ENCODE data around the gene SMLR1.

SMLR1 gene

GRCh38 chr6:130873746-130874145 is 46.5 kb downstream of the SMLR1 start:
- no peak for DNase-seq (ENCODE audit: extremely low spot score)
- CTCF ChIA-PET, result interaction anchor here (0.6 kb wide), 2 partner anchors 775 to 828 kb away, joined by 3 read pairs; no protein-coding TSS in a partner anchor
- TF ChIP-seq SUZ12 (IDR thresholded peaks at IDR 0.05) (no peak), NFRKB (IDR thresholded peaks at IDR 0.05) (no peak), LEF1 (IDR thresholded peaks at IDR 0.05; ENCODE audit: borderline replicate concordance) (no peak), ARNT (IDR thresholded peaks at IDR 0.05) (no peak), L3MBTL2 (conservative IDR thresholded peaks at IDR 0.05) (no peak), TARDBP (IDR thresholded peaks at IDR 0.05) (no peak), FOXM1 (IDR thresholded peaks at IDR 0.05; ENCODE audit: borderline replicate concordance) (no peak), HDGF (IDR thresholded peaks at IDR 0.05; ENCODE audit: borderline replicate concordance) (no peak), CTBP1 (IDR thresholded peaks at IDR 0.05; ENCODE audit: borderline replicate concordance) (no peak), PKNOX1 (IDR thresholded peaks at IDR 0.05) (no peak), SP1 (IDR thresholded peaks at IDR 0.05) (no peak), FOXK2 (IDR thresholded peaks at IDR 0.05) (no peak), FOXA1 (IDR thresholded peaks at IDR 0.05) (no peak), ELF4 (IDR thresholded peaks at IDR 0.05) (no peak), ZNF384 (IDR thresholded peaks at IDR 0.05) (no peak)
- POLR2A ChIA-PET, result no interaction called here

GRCh38 chr6:130879826-130880225 is 52.6 kb downstream of the SMLR1 start:
- ChIA-PET POLR2A (no interaction called here), CTCF (interaction anchor here (0.9 kb wide), 1 partner anchor 21 kb away, joined by 3 read pairs; no protein-coding TSS in a partner anchor)
- TF ChIP-seq CTBP1 (IDR thresholded peaks at IDR 0.05; ENCODE audit: borderline replicate concordance) (no peak), PKNOX1 (IDR thresholded peaks at IDR 0.05) (no peak), ELF4 (IDR thresholded peaks at IDR 0.05) (no peak), ARNT (IDR thresholded peaks at IDR 0.05) (no peak)
- no peak for DNase-seq (ENCODE audit: extremely low spot score)

GRCh38 chr6:130882370-130882769 is 55.2 kb downstream of the SMLR1 start:
- ChIA-PET CTCF (no interaction called here), POLR2A (no interaction called here)
- DNase-seq (ENCODE audit: extremely low spot score), result no peak
- TF ChIP-seq FOXK2 (IDR thresholded peaks at IDR 0.05), result no peak
- no peak for TF ChIP-seq NFRKB (IDR thresholded peaks at IDR 0.05)
- no peak for TF ChIP-seq PKNOX1 (IDR thresholded peaks at IDR 0.05)
- no peak for TF ChIP-seq LEF1 (IDR thresholded peaks at IDR 0.05; ENCODE audit: borderline replicate concordance)
- TF ChIP-seq BHLHE40 (IDR thresholded peaks at IDR 0.05; ENCODE audit: borderline replicate concordance), result no peak
- TF ChIP-seq SUZ12 (IDR thresholded peaks at IDR 0.05), result no peak
- TF ChIP-seq FOXA1 (IDR thresholded peaks at IDR 0.05), result no peak
- TF ChIP-seq L3MBTL2 (conservative IDR thresholded peaks at IDR 0.05), result no peak
- no peak for TF ChIP-seq HDGF (IDR thresholded peaks at IDR 0.05; ENCODE audit: borderline replicate concordance)
- TF ChIP-seq SP1 (IDR thresholded peaks at IDR 0.05), result no peak
- TF ChIP-seq FOXM1 (IDR thresholded peaks at IDR 0.05; ENCODE audit: borderline replicate concordance), result no peak
- TF ChIP-seq ZNF384 (IDR thresholded peaks at IDR 0.05), result no peak
- TF ChIP-seq ELF4 (IDR thresholded peaks at IDR 0.05), result no peak
- TF ChIP-seq TARDBP (IDR thresholded peaks at IDR 0.05), result no peak
- TF ChIP-seq CTBP1 (IDR thresholded peaks at IDR 0.05; ENCODE audit: borderline replicate concordance), result no peak
- TF ChIP-seq ARNT (IDR thresholded peaks at IDR 0.05), result no peak

GRCh38 chr6:130885392-130886192 is 58.4 kb downstream of the SMLR1 start:
- ChIA-PET POLR2A (no interaction called here), CTCF (interaction anchor here (0.6 to 2.3 kb wide), 15 partner anchors 14 to 1317 kb away, joined by 3 to 33 read pairs (median 3); partner anchors contain the start of gene MED23)
- peak; percentile 75 for DNase-seq (ENCODE audit: extremely low spot score)
- TF ChIP-seq ZNF384 (IDR thresholded peaks at IDR 0.05) (no peak), ARNT (IDR thresholded peaks at IDR 0.05) (no peak), BHLHE40 (IDR thresholded peaks at IDR 0.05; ENCODE audit: borderline replicate concordance) (no peak), SUZ12 (IDR thresholded peaks at IDR 0.05) (no peak), LEF1 (IDR thresholded peaks at IDR 0.05; ENCODE audit: borderline replicate concordance) (no peak), SP1 (IDR thresholded peaks at IDR 0.05) (no peak), CTBP1 (IDR thresholded peaks at IDR 0.05; ENCODE audit: borderline replicate concordance) (no peak), FOXA1 (IDR thresholded peaks at IDR 0.05) (no peak), TARDBP (IDR thresholded peaks at IDR 0.05) (no peak), HDGF (IDR thresholded peaks at IDR 0.05; ENCODE audit: borderline replicate concordance) (no peak), PKNOX1 (IDR thresholded peaks at IDR 0.05) (no peak), FOXM1 (IDR thresholded peaks at IDR 0.05; ENCODE audit: borderline replicate concordance) (no peak), ELF4 (IDR thresholded peaks at IDR 0.05) (no peak), L3MBTL2 (conservative IDR thresholded peaks at IDR 0.05) (no peak), FOXK2 (IDR thresholded peaks at IDR 0.05) (no peak)

Measured in HEK293T (cell line).